ENCODE measurements around the gene AKR1B15. TPM values are rescaled to one million over a fixed set of nuclear protein-coding genes. Genes with fewer than 3 reads are reported as not detected.

AKR1B15 gene
- total and polyA plus RNA-seq, 3 donors from 2014 or later = 0.80 to 2.1 (median 1.9) TPM

DNA sequence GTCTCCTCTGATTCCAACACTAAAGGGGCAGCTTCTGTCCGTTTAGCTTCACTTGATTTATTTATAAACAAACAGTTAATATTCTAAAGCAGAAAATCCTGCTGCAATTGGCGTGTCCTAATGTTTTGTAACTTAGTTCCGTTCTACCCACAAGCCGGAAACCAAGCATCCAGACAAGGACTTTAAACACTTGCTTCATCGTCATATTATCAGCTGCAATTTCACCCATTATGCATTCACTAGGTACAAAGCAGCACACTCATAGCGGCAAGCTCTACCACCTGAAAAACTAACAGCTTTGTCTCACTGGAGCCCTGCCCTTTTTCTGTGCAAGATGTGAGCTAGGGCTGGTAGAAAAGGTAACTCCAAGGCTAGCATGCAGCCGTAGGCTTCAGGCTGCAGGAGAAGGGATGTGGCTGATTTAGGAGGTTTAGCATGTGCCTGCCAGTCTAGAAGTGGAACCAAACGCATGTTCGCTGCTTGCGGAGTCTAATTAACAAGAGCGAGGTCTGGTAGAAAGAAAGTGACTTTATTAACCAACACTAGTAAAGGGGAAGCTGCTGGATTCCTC, 54.1 kb downstream of the AKR1B15 start:
- intact Hi-C loops (cut with DNase I; ENCODE audit: low total_unique reads) = no loop called here
- peak overlapping the region; percentile 6 to 16 for H3K4me3 ChIP-seq
- no peaks in the 10 kb centered on the region for H3K36me3 ChIP-seq (ENCODE audit: low read depth, missing control alignments)
- H3K9me3 ChIP-seq = no peaks in the 10 kb centered on the region
- H3K27me3 ChIP-seq = no peaks in the 10 kb centered on the region
- 20 to 24% methylated on average over 11 of the region's 11 CpGs for WGBS, 2 donors
- TF ChIP-seq, protein P1, sequence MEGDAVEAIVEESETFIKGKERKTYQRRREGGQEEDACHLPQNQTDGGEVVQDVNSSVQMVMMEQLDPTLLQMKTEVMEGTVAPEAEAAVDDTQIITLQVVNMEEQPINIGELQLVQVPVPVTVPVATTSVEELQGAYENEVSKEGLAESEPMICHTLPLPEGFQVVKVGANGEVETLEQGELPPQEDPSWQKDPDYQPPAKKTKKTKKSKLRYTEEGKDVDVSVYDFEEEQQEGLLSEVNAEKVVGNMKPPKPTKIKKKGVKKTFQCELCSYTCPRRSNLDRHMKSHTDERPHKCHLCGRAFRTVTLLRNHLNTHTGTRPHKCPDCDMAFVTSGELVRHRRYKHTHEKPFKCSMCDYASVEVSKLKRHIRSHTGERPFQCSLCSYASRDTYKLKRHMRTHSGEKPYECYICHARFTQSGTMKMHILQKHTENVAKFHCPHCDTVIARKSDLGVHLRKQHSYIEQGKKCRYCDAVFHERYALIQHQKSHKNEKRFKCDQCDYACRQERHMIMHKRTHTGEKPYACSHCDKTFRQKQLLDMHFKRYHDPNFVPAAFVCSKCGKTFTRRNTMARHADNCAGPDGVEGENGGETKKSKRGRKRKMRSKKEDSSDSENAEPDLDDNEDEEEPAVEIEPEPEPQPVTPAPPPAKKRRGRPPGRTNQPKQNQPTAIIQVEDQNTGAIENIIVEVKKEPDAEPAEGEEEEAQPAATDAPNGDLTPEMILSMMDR (IDR thresholded peaks at IDR 0.05) = no peak
- no peak for TF ChIP-seq POLR2A (IDR thresholded peaks at IDR 0.05)
- H3K27ac ChIP-seq = no peak overlapping the region
- H3K4me1 ChIP-seq = peaks cover 8% of the 10 kb centered on the region
- DNase-seq = no peak

DNA sequence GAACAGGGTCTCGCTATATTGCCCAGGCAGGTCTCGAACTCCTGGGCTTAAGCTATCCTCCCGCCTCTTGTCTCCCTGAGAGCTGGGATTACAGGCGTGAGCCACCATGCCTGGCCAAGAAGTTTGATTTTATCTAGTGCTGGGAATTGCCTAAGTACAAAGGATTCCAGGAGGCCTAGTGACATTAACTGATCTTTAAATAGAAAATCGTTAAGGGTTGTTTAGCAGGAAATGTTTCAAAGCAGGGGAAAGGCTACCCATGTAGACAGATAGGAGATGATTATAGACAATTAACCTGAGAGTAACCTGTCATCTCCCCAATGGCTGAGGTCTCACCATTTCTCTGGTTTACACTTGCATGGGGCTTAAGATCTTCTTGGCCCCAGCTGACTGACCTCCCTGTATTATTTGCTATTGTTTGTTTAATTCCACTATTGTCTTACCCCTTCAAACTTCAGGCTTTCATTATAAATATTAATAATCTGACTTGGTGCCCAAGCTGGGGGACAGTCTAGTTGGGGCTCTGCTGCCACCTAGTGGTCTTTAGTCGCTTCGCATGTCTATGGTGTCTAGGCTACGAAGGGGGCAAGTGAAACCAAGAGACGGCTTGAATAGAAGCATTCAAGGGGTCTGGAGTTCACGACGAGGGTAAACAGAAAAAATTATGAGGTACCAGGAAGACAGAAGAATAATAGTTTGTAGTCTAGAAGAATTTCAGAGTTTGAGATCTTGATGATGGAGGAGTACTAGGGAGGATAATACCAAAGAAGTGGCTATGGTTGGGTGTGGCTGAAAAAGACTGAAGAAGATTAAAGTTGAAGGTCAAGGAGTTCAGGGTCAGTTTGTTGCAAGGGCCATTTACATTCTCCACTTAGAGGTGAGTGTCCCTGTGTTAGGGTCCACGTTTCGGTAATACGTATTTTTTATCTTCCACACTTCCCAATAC, 57.3 kb downstream of the AKR1B15 start:
- no peak overlapping the region for H3K4me3 ChIP-seq
- WGBS, 2 donors = 33 to 34% methylated on average over 14 of the region's 14 CpGs
- TF ChIP-seq, protein P1 (IDR thresholded peaks at IDR 0.05) = peak; percentile 70 to 94 (median 79)
- TF ChIP-seq POLR2A (IDR thresholded peaks at IDR 0.05) = no peak
- H3K4me1 ChIP-seq = peaks cover 8% of the 10 kb centered on the region
- intact Hi-C loops (cut with DNase I; ENCODE audit: low total_unique reads) = no loop called here
- no peaks in the 10 kb centered on the region for H3K36me3 ChIP-seq (ENCODE audit: low read depth, missing control alignments)
- H3K27me3 ChIP-seq = no peaks in the 10 kb centered on the region
- no peaks in the 10 kb centered on the region for H3K9me3 ChIP-seq
- peak; percentile 84 for DNase-seq
- H3K27ac ChIP-seq = peak overlapping the region in 1 of 2 donors; percentile 44

DNA sequence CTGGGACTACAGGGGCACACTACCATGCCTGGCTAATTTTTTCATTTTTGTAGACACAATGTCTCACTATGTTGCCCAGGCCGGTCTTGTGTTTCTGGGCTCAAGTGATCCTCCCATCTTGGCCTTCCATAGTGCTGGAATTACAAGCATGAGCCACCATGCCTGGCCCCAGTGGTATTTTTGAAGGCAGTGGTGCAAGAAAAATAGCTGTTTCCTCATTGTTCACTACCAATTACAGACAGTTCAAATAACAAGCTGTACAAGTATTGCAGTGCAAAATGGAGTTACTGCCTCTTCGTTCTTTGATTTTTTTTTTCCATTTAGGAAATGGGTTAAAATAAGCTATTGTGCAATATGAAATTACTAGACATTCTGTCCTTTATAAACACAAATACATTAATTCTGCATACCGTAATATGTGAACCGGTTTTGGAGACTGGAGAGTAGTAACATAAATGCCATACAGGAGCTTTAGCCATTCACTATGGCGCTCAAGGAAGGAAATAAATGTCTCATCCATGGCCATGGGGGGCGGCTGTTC, 62.8 kb downstream of the AKR1B15 start:
- WGBS, 2 donors = 90 to 94% methylated on average over 6 of the region's 6 CpGs
- H3K9me3 ChIP-seq = no peaks in the 10 kb centered on the region
- no peak for TF ChIP-seq POLR2A (IDR thresholded peaks at IDR 0.05)
- TF ChIP-seq, protein P1 (IDR thresholded peaks at IDR 0.05) = no peak
- intact Hi-C loops (cut with DNase I; ENCODE audit: low total_unique reads) = no loop called here
- no peak overlapping the region for H3K27ac ChIP-seq
- no peaks in the 10 kb centered on the region for H3K27me3 ChIP-seq
- H3K4me1 ChIP-seq = peaks cover under 1% of the 10 kb centered on the region
- no peak overlapping the region for H3K4me3 ChIP-seq
- DNase-seq = no peak
- H3K36me3 ChIP-seq (ENCODE audit: low read depth, missing control alignments) = no peaks in the 10 kb centered on the region

DNA sequence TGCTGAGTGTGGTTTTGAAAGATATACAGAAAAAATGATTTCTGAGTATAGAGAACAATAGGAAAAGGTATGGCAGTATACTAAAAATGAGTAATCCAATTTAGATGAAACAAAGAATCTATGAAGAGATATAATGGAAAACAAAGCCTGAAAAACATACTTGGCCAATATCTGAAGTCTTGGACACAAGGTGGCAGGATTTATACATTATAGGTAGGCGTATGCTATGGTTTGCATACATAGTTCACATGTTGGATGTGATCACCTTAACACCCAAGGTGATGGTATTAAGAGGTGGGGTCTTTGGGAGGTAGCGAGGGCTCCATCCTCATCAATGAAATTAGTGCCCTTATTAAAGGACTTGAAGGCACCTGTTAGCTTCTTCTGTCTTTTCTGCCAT, 63.3 kb downstream of the AKR1B15 start:
- Histone ChIP-seq H3K27me3 (no peaks in the 10 kb centered on the region), H3K4me3 (no peak overlapping the region), H3K27ac (no peak overlapping the region), H3K36me3 (ENCODE audit: low read depth, missing control alignments) (no peaks in the 10 kb centered on the region), H3K9me3 (no peaks in the 10 kb centered on the region), H3K4me1 (no peaks in the 10 kb centered on the region)
- intact Hi-C loops (cut with DNase I; ENCODE audit: low total_unique reads) = no loop called here
- WGBS, 2 donors = 88 to 97% methylated on average over 2 of the region's 2 CpGs
- TF ChIP-seq, protein P1 (IDR thresholded peaks at IDR 0.05) = no peak
- no peak for TF ChIP-seq POLR2A (IDR thresholded peaks at IDR 0.05)
- DNase-seq = no peak

Measured in testis (tissue), 3 donors.